HG03460 (cell line): ENCODE results near the gene POLD2.
"Not testable (repeated sequence)": the region's sequence is repeated elsewhere in the genome, so short reads cannot be mapped to it uniquely, and the experiment has no call there.

Source experiments
- ATAC-seq: cut with Tn5 transposase; IDR thresholded peaks from one replicate; pipeline ENCODE4 v1.9.1; 2021; ENCODE audit not compliant: unreplicated experiment

The POLD2 gene

GRCh38 chr7:44139311-44140010, 16.1 kb upstream of the POLD2 start:
- no peak for ATAC-seq

GRCh38 chr7:44138698-44139097, 15.3 kb upstream of the POLD2 start:
- ATAC-seq = no peak

GRCh38 chr7:44136731-44137130, 13.4 kb upstream of the POLD2 start:
- ATAC-seq = no peak

DNA sequence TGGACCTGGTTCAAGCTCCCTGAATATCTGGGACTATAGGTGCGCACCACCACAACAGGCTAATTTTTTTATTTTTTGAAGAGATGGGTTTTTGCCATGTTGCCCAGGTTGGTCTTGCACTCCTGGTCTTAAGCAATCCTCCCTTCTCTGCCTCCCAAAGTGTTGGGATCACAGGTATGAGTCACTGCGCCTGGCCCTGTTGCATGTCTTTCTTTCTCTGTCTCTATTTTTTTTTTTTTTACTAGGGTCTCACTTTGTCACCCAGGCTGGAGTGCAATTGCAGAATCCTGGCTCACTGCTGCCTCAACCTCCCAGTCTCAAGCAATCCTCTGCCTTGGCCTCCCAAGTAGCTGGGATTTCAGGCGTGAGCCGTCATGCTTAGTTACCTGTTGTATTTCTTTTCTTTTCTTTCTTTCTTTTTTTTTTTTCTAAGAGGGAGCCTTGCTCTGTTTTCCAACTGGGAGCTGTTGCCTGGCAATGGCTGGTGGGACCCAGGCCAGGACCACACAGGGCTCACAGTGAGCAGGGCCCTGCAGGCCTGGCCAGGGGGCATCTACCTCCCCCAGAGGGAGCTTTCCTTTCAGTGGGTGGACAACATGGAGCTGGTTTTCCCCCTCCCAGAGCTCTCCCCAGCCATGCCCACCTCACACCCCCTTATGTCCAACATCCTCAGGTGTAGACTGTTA, 11.7 kb upstream of the POLD2 start:
- no peak for ATAC-seq

GRCh38 chr7:44133295-44133694, 9.9 kb upstream of the POLD2 start:
- no peak for ATAC-seq

- no peak for ATAC-seq
These were observed 8.7 kb upstream of the POLD2 start for GRCh38 chr7:44132039-44132438.

- ATAC-seq = no peak
These were observed 8.1 kb upstream of the POLD2 start for GRCh38 chr7:44131173-44132029.

- no peak for ATAC-seq
These were observed 5.6 kb upstream of the POLD2 start for GRCh38 chr7:44128721-44129582.

GRCh38 chr7:44127161-44127560, 3.8 kb upstream of the POLD2 start:
- no peak for ATAC-seq

- ATAC-seq = not testable (repeated sequence)
These were observed 3.2 kb upstream of the POLD2 start for GRCh38 chr7:44126574-44126973.

- no peak for ATAC-seq
These were observed 1.5 kb upstream of the POLD2 start for GRCh38 chr7:44124822-44125202.

DNA sequence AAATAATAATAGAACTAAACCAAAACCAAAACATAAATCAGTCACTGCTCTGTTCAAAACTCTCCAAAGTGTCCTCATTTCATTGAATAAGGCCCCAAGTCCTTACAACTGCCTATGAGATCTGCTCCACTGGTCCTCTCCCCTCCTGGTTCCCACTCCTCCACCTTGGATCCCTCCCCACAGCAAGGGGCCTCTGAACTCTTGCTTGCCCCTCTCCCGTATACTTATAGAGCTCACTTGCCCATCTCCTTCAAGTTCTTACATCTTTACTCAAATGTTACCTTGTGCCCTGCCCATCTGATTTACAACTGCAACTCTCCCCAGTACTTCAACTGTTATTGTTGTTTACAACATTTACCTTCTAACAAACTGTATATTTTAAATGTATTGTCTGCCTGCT, 819 bp downstream of the POLD2 start:
- ATAC-seq = no peak

DNA sequence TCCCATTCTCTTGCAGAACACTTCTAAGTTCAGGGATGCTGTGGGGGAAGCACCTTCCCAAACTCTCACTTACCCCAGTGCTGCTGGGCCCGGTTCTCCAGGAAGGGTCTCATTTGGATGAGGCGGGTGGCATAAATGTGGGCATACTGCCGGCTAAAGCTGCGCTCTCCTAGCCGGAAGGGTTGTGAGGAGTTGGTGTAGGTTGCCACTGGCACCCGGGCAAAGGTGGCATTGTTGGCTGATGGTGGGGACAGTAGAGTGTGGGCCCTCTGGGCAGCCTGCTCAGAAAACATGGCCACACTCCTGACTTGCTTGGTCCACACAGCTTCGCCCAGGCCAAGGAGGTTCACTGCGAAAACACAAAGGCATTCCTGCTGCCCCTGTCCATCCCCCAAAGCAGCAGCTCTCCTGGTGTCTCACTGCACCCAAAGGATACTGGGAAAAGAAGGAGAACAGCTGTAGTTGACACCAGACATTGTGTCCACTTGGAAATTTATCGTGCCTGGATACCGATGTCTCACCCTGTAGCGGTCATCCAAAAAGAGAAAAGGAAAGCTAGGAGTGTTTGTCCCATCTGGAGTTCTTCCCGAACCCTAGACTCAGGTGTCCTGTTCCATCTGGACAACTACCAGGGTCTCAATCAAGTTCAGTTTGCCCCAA, 1.5 kb downstream of the POLD2 start:
- ATAC-seq = no peak

- no peak for ATAC-seq
These were observed 3.0 kb downstream of the POLD2 start for GRCh38 chr7:44120395-44120794.

- no peak for ATAC-seq
These were observed 3.4 kb downstream of the POLD2 start for GRCh38 chr7:44119829-44120380.

DNA sequence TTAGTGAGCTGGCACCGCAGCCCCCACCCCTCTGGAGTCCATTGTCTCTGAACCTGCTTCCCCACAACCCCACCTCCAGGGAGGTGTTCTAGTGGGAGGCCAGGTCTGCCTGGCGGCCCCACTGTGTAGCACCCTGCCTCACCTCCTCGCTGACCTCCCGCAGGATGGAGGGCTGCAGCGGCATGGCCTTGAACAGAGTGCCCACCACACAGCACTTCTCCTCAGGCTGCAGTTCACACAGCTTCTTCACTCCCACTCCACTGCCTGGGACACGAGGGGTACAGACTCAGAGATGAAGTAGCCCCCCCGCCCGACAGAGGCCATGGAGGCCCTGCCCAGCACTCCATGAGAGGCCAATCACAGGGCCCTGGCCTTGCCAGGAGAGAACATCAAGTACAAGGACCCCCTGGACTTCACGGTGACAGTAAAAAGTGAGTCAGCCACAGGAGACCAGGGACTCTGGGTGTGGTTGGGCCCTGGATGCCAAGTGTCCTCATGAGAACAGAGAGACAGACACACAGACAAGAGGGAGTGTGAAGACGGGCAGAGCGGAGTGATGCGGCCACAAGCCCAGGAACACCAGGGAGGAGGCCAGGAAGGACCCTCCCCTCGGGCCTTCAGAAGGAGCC, 5.4 kb downstream of the POLD2 start:
- no peak for ATAC-seq

DNA sequence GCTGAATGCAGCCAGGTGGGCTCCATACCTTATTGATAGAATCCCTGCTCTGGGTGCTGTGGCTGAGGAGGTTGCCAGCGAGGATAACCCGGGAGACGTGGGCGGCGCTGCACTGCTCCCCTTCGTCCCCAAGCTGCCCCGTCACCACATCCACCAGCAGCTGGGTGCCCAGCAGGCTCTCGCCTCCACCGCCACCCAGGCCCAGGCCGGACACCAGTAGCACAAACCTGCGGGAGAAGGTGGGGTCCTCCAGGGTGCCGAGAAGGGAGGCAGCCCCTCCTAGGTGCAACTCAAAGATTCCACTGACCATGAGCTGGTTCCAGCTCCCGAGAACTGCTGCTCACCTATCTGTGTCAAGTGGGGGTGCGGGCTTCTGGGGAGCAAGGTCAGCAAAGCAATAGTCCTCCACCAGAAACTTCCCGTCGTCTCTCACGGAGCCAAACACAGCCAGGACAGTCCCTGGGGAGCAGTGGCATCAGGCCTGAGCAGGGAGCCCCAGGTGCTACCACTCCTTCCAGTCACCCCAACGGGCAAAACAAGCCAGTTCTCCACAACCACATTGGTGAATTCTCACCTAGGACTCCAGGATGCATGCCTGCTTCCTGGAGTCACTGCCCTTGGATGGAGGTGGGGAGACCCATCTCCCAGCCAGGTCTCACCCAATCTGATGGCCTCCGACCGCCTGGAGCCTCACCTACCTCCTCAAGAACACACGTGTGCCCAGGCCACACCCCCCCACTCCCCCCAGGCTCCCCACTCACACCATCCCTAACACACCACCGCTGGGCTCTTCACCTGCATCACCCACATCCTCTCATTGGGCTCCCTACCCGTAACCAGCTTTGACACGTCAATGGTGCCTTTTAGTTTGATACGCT, 6.3 kb downstream of the POLD2 start:
- ATAC-seq = no peak

DNA sequence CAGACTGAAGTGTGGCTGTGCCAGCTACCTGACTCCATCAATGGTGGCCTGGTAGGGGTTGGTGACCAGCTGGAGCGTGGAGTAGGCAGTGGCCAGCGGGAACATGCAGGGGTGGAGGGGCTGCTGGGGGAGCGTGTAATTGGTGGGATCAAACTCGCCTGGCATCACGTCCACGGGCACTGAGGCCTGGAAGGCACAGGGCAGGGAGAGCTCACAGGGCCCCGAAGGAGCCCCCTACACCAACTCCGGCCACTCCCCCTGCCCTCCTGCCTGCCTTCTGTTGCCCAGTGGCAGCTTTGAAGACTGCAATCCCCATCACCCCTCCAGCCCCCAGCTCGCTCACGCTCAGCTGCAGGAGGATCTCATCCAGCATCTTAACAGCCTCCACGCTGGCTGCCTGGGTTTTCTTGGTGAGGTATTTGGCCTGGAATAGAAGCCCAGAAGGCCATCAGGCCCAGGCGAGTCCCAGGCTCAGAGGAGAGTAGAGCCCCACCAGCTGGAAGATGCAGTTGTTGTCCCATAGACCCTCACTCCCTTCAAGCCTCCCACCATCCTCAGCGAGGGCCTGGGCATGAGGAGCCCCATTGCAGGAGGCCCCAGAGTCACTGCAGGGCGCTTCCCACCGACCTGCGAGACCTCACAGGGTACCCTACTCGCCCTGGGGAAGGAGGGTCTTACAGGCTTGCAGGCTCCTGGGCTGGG, 7.1 kb downstream of the POLD2 start:
- ATAC-seq = no peak
